Measurements from ENCODE around the gene RELL1. TPM values are rescaled to one million over a fixed set of nuclear protein-coding genes. Genes with fewer than 3 reads are reported as not detected.

Gene RELL1
- total RNA-seq, 1 donor from 2014 or later: 55.2 TPM

DNA sequence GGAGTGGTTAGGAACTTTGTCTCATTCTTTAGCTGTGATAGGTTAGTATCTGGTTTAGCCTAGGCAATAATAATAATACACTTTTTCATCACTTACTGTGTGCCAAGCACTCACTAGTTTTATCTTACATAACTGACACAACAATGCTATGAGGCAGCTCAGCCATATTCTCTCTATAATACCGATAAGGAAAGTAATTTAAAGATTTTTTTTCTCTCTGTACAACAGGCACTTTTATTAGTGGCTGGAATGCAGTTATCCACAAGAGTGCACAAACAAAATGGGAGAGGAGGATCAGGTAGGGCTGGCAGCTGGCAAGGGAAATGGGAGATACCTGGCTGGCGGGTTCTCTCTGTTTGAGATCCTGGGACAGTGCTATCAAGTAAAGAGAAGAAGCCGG is 7.6 kb downstream of the RELL1 start:
- TF ChIP-seq, protein P1, sequence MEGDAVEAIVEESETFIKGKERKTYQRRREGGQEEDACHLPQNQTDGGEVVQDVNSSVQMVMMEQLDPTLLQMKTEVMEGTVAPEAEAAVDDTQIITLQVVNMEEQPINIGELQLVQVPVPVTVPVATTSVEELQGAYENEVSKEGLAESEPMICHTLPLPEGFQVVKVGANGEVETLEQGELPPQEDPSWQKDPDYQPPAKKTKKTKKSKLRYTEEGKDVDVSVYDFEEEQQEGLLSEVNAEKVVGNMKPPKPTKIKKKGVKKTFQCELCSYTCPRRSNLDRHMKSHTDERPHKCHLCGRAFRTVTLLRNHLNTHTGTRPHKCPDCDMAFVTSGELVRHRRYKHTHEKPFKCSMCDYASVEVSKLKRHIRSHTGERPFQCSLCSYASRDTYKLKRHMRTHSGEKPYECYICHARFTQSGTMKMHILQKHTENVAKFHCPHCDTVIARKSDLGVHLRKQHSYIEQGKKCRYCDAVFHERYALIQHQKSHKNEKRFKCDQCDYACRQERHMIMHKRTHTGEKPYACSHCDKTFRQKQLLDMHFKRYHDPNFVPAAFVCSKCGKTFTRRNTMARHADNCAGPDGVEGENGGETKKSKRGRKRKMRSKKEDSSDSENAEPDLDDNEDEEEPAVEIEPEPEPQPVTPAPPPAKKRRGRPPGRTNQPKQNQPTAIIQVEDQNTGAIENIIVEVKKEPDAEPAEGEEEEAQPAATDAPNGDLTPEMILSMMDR (IDR thresholded peaks at IDR 0.05; ENCODE audit: insufficient read depth, low read length, poor library complexity, severe bottlenecking): no peak
- no peak for DNase-seq (ENCODE audit: low read depth)
- Histone ChIP-seq H3K36me3 (ENCODE audit: control insufficient read depth, insufficient read depth, low read length) (no peaks in the 10 kb centered on the region), H3K27me3 (ENCODE audit: control insufficient read depth, insufficient read depth, low read length) (no peaks in the 10 kb centered on the region), H3K4me3 (ENCODE audit: low read depth, low read length) (no peak overlapping the region)

DNA sequence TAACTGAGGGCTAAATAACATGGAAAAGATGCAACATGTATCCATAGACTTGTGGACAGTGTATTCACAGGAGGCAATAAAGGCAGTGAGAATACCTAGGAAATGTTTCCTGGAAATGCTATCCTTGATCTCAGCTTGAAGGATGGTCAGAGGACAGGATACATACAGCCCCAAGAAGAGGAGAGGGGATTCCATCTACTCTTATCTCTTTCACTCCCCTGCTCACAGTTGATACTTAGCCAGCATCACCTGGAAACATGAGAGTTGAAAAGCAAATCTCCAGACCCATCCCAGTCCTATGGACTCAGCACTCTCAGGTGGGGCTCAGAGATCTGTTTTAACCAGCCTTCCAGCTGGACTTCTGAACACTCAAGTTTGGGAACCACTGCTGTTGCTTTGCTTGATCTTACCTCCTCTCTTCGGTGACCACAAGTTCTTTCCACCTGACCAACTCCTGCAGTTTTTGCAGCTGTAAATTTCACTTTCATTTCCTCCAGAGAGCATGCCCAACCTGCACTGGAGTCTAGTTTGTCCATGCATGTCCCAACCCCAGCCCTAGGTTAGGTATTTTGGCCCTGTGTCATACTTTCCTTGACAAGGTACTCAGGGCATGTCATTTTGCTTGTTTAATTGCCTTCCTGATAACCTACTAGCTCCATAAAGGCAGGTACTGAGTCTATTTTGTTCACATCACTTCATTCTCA is 10.4 kb downstream of the RELL1 start:
- H3K4me3 ChIP-seq (ENCODE audit: low read depth, low read length): no peak overlapping the region
- peak; percentile 43 for DNase-seq (ENCODE audit: low read depth)
- TF ChIP-seq, protein P1 (IDR thresholded peaks at IDR 0.05; ENCODE audit: insufficient read depth, low read length, poor library complexity, severe bottlenecking): no peak
- no peaks in the 10 kb centered on the region for H3K27me3 ChIP-seq (ENCODE audit: control insufficient read depth, insufficient read depth, low read length)
- H3K36me3 ChIP-seq (ENCODE audit: control insufficient read depth, insufficient read depth, low read length): no peaks in the 10 kb centered on the region

DNA sequence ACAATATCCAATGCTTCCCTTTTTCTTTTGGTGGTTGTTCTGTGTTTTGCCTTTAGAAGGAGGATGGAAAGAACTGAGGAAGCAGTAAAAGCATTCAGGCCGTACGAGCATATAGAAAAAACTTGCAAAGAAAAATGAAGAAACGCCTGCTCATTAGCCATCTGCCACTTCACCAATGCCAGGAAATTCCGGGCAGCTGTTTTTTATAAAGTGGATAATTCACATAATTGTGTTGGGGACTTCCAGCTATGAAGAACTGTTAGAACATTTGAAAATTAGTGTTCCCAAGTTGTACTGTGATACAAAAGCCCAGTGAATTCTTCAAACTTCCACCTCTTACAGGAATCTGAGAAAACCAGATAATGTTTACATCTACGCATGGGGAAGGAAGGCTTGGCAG is 11.7 kb downstream of the RELL1 start:
- no peak for DNase-seq (ENCODE audit: low read depth)
- no peak overlapping the region for H3K4me3 ChIP-seq (ENCODE audit: low read depth, low read length)
- TF ChIP-seq, protein P1 (IDR thresholded peaks at IDR 0.05; ENCODE audit: insufficient read depth, low read length, poor library complexity, severe bottlenecking): no peak
- no peaks in the 10 kb centered on the region for H3K27me3 ChIP-seq (ENCODE audit: control insufficient read depth, insufficient read depth, low read length)
- no peaks in the 10 kb centered on the region for H3K36me3 ChIP-seq (ENCODE audit: control insufficient read depth, insufficient read depth, low read length)

DNA sequence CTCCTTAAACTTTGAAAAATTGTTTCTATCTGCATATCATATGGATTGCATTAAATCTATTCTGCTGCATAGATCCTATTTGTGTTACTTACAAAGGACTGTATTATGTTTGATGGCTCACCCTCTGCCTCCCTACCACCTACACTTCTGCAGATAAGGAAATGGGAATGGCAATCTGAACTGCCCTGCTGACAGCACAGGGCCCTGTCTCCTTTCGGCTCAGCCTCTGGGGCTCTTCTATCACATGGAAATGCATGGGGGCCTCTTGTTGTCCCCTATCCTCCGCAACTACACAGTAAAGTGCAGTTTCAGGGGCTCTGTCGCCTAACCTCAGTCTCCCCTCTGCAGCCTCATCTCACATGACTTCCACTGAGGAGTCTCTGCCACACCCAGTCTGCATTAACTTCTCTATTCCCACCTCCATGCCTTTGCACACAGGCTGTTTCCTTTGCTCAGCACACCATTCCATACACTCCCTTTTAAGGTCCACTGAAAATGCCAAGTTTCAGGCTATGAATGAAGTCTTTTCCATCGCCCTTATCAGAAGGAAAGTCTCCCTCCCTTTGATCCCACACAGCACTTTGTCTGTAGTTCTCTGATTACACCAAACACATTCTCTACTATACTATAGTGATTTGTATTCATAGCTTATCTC is 12.5 kb downstream of the RELL1 start:
- TF ChIP-seq, protein P1 (IDR thresholded peaks at IDR 0.05; ENCODE audit: insufficient read depth, low read length, poor library complexity, severe bottlenecking): no peak
- Histone ChIP-seq H3K4me3 (ENCODE audit: low read depth, low read length) (no peak overlapping the region), H3K36me3 (ENCODE audit: control insufficient read depth, insufficient read depth, low read length) (no peaks in the 10 kb centered on the region), H3K27me3 (ENCODE audit: control insufficient read depth, insufficient read depth, low read length) (no peaks in the 10 kb centered on the region)
- no peak for DNase-seq (ENCODE audit: low read depth)

DNA sequence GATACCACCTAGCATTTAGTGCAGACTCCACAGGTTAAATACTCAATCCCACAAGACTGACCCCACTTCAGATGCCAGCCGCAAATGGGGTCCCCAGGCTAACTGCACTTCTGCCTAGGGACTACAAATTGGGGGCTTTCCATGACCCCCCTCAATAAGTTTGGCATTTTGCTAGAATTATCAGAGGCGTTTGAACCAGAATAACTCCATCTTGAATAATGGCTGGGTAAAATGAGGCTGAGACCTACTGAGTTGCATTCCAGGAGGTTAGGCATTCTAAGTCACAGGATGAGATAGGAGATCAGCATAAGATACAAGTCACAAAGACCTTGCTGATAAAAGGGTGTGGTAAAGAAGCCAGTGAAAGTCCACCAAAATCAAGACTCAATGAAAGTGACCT is 15.1 kb downstream of the RELL1 start:
- H3K36me3 ChIP-seq (ENCODE audit: control insufficient read depth, insufficient read depth, low read length): no peaks in the 10 kb centered on the region
- no peak overlapping the region for H3K4me3 ChIP-seq (ENCODE audit: low read depth, low read length)
- TF ChIP-seq, protein P1 (IDR thresholded peaks at IDR 0.05; ENCODE audit: insufficient read depth, low read length, poor library complexity, severe bottlenecking): no peak
- DNase-seq (ENCODE audit: low read depth): no peak
- no peaks in the 10 kb centered on the region for H3K27me3 ChIP-seq (ENCODE audit: control insufficient read depth, insufficient read depth, low read length)
